GOT3 (cell line): ENCODE results near the gene PINK1.

Source experiments
- DNase-seq: peaks from one replicate; lab custom pipeline; 2025; ENCODE audit warnings: mixed read lengths; lab: John Stamatoyannopoulos, UW

PINK1 gene

GRCh38 chr1:20610970-20611369, 22.3 kb upstream of the PINK1 start:
- no peak for DNase-seq

GRCh38 chr1:20611652-20612051, 21.6 kb upstream of the PINK1 start:
- no peak for DNase-seq

GRCh38 chr1:20612221-20612746, 21.0 kb upstream of the PINK1 start:
- DNase-seq = no peak

- no peak for DNase-seq
Measured at GRCh38 chr1:20614131-20614579, 19.1 kb upstream of the PINK1 start.

- DNase-seq = no peak
Measured at GRCh38 chr1:20615946-20616846, 17.1 kb upstream of the PINK1 start.

GRCh38 chr1:20616847-20617487, 16.3 kb upstream of the PINK1 start:
- no peak for DNase-seq

- DNase-seq = no peak
Measured at GRCh38 chr1:20618550-20618949, 14.7 kb upstream of the PINK1 start.

- no peak for DNase-seq
Measured at GRCh38 chr1:20619999-20620398, 13.3 kb upstream of the PINK1 start.

- DNase-seq = no peak
Measured at GRCh38 chr1:20621012-20621411, 12.2 kb upstream of the PINK1 start.

GRCh38 chr1:20624709-20625108, 8.5 kb upstream of the PINK1 start:
- DNase-seq = no peak

- DNase-seq = no peak
Measured at GRCh38 chr1:20625176-20626097, 7.8 kb upstream of the PINK1 start.

GRCh38 chr1:20626098-20626427, 7.2 kb upstream of the PINK1 start:
- no peak for DNase-seq

- DNase-seq = no peak
Measured at GRCh38 chr1:20626524-20626923, 6.7 kb upstream of the PINK1 start.

- DNase-seq = no peak
Measured at GRCh38 chr1:20630729-20631128, 2.5 kb upstream of the PINK1 start.

- DNase-seq = no peak
Measured at GRCh38 chr1:20632386-20632785, 872 bp upstream of the PINK1 start.

- DNase-seq = no peak
Measured at GRCh38 chr1:20634065-20634593, 871 bp downstream of the PINK1 start.

GRCh38 chr1:20634594-20635084, 1.4 kb downstream of the PINK1 start:
- DNase-seq = no peak

GRCh38 chr1:20636785-20637347, 3.6 kb downstream of the PINK1 start:
- no peak for DNase-seq

- DNase-seq = no peak
Measured at GRCh38 chr1:20640183-20640597, 6.9 kb downstream of the PINK1 start.

GRCh38 chr1:20641975-20642374, 8.7 kb downstream of the PINK1 start:
- DNase-seq = no peak

GRCh38 chr1:20643080-20643479, 9.8 kb downstream of the PINK1 start:
- no peak for DNase-seq
